GM21390 (cell line): ENCODE measurements around the gene METTL22.

Experiments used
- ATAC-seq: cut with Tn5 transposase; IDR thresholded peaks from one replicate; pipeline ENCODE4 v1.9.1; 2021; ENCODE audit not compliant: unreplicated experiment

The METTL22 gene

GRCh38 chr16:8663192-8664089 lies 41.9 kb downstream of the METTL22 start:
- ATAC-seq = no peak

DNA sequence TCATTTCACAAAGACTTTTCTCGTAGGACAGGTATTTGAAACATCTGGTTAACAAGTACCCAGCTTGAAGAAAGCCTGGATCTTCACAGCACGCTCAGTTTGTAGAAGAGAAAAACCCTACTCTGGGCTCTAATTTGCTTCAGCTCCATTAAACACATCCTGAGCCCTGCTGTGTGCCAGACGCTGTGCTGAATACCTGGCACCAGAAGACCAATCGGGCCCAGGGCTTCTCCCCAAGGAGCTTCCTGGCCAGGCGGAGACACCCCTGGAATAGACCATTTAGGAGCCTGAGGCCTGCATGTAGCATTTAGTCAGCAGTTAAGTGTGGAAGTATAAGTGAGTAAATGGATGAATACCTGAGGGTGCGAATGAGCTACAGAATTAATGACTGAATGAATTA lies 44.0 kb downstream of the METTL22 start:
- no peak for ATAC-seq

DNA sequence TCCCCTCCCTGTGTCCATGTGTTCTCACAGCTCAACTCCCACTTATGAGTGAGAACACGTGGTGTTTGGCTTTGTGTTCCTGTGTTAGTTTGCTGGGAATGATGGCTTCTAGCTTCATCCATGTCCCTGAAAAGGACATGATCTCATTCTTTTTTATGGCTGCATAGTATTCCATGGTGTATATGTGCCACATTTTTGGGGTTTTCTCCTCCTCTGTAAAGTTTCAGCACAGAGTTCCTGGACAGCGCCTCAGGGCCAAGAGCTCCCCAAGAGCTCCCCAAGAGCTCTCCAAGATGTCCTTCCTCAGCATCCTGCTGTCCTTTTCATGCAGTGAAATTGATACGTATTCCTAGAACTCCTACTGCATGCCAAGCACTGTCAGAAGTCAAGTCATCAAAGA lies 46.0 kb downstream of the METTL22 start:
- ATAC-seq = no peak

- no peak for ATAC-seq
These were observed 46.6 kb downstream of the METTL22 start for GRCh38 chr16:8668113-8668512.

- ATAC-seq = no peak
These were observed 48.0 kb downstream of the METTL22 start for GRCh38 chr16:8669481-8669880.

DNA sequence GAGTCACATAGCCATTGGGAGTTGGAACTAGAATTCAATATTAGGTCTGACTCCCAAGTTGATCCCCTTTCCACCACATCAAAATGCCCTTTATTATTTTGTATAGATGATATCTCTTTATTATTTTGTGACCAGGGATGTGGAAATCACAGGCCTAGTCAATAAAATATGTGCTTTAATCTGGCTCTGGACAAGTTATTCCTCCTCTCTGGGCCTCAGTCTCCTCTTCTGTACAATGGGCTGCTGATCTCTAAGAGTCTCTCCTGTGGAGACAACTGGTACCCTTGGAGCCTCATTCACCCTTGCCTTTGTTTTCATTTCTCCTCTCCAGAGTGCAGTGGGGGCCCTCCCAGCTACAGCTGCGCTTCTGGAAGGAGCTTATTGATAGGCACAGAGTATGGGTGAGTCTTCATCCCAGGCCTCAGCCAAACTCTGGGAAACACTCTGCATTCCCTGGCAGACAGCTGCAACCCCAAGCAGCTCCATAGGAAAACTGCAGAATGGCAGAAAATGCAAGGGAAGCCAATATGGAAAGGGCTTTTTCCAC lies 48.6 kb downstream of the METTL22 start:
- no peak for ATAC-seq

GRCh38 chr16:8673611-8674412 lies 52.3 kb downstream of the METTL22 start:
- ATAC-seq = peak; percentile 45

- ATAC-seq = peak; percentile 99
These were observed 53.0 kb downstream of the METTL22 start, which contains the start of gene ABAT for GRCh38 chr16:8674413-8675022. Gene ABAT (plus strand): TSS chr16:8674617. CDS start chr16:8735740, 61,123 bp downstream.

DNA sequence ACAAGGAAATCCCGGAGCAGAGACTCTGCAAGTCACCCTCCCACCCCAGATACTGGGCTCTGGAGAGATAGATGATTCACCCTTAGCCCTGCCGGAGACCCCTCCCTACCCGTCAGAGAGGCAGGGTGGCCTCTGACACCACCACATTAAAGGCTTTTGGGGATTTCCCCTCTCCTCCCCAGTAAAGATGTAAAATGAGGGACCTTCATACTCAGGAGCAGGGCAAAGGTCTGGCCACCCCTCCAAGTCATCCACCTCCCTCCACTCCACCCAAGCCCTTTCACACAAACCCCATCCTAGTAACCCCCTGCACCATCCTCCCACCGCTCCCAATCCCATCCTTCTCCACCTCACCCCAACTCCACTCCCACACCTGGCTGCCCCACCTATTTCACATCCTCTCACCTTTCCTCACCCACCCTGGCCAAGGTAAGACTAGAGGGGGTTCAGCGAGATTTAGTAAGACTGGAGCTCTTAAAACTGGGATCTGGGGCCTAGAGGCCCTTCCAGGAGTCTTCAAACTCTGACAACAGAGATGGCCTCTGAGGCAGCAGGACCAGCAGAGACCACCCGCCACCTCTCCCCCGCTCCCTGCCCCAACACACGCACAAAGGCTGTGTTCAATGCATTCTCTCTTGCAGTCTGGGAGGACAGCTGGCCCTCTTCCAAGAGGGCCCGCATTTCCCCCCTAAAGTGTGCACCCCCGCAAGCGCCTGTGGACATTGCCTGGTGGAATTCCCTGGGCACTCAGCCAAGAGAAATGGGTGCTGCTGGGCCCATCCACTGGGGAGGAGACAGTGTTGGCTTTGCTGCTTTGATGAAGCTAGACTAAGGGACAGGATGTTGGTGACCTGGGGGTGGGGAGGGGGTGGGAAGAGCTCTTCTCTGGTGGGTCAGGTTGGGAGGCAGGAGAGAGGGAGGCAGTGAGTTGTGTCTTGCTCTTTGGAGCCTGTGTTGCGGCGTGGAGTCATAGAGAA lies 54.0 kb downstream of the METTL22 start:
- ATAC-seq = no peak

DNA sequence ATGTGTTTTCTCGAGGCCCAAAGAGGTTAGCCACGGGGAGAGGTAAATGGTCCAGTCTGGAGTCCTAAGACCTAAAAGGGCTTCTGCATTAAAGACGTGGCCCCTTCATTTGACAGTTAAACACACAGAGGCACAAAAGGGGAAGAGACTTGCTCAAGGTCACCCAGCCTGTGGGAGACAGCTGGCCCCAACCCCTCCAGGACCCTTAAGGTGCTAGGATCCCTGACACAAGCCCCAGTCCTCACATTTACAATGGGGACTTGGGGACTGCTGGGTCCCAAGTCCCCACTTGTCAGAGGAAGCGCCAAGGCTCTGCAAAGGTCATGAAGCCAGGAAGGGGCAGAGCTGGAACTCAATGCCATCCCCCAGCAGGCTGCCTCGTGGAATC lies 54.7 kb downstream of the METTL22 start:
- ATAC-seq = no peak

- no peak for ATAC-seq
These were observed 55.4 kb downstream of the METTL22 start for GRCh38 chr16:8676737-8677375.

DNA sequence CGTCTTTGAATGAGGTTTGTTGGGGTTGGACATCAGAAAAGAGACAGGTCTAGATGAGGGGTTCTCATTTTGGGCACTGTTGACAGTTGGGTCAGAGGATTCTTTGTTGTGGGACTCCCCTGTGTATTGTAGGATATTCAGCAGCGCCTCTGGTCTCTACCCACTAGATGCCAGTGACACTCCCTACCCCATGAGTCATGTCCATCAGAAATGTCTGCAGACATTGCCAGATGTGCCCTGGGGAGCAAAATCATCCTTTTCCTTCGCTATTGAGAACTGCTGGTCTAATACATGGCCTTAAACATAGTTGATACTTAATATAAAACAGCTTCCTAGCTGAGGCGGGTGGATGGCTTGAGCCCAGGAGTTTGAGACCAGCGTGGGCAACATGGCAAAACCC lies 56.0 kb downstream of the METTL22 start:
- no peak for ATAC-seq

GRCh38 chr16:8678068-8678927 lies 56.8 kb downstream of the METTL22 start:
- ATAC-seq = no peak

DNA sequence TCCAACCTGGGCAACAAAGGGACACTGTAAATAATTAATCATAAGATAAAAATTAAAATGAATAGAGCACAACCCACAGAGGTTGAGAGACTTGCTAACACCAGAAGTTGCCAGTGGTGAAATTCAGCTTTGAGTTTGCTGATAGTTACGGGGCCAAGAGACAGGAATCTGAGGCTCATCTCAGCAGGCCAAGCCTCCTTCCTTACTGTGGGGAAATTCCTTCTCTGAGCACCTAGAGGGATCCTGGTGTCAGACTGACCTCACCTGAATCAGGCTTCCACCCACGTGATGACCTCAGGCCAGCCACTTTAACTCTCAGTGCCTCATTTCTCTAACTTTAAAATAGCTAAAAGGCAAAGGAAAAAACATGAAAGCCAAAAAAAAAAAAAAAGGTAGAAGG lies 57.7 kb downstream of the METTL22 start:
- ATAC-seq = no peak

DNA sequence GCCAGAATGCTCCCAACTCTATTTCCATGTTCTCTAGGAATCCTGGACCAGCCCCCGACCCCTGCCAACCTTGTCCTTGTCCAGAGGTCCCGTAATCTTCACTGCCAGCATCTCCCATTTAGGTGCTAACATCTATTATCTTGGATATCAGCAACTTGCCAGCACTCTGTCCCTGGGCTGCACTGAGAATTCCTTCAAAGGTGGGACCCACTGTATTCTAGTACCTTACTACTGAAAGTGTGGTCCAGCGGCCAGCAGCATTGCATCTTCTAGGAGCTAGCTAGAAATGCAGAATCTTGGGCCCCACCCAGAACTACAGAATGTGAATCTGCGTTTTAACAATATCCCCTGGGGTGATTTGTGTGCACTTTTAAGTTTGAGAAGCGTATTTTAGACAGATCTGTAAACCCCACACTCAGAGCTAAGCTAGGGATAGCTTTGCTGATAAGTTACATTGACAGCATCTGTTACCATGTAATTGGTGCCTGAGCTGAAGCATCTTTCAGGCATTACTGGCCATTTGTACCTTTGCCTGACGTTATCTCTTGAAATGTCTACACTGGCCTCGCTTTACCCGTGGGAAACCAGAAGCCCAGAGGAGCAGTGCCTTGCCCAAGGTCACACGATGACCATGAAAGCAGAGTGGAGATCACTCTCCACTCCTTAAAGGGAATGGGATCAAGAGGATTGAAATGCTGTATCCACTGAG lies 61.2 kb downstream of the METTL22 start:
- no peak for ATAC-seq

- no peak for ATAC-seq
These were observed 62.1 kb downstream of the METTL22 start for GRCh38 chr16:8683640-8684039.

GRCh38 chr16:8685617-8686016 lies 64.1 kb downstream of the METTL22 start:
- ATAC-seq = no peak

- no peak for ATAC-seq
These were observed 64.6 kb downstream of the METTL22 start for GRCh38 chr16:8686031-8686621.
